GM10847 (cell line): ENCODE results near the gene RNF183.

Experiments used
- POLR2A ChIP-seq: IDR thresholded peaks from 2 replicates; pipeline ENCODE4 v1.6.1; 2011; ENCODE audit not compliant: insufficient read length; ENCODE audit errors: extremely low read depth

Gene RNF183

GRCh38 chr9:113298311-113298710 is 4.9 kb downstream of the RNF183 start:
- no peak for TF ChIP-seq POLR2A

- TF ChIP-seq POLR2A: no peak
Measured at GRCh38 chr9:113296796-113297558, 6.2 kb downstream of the RNF183 start.

- no peak for TF ChIP-seq POLR2A
Measured at GRCh38 chr9:113293285-113293878, 9.8 kb downstream of the RNF183 start.

GRCh38 chr9:113290052-113290607 is 13.0 kb downstream of the RNF183 start:
- no peak for TF ChIP-seq POLR2A

- no peak for TF ChIP-seq POLR2A
Measured at GRCh38 chr9:113289091-113289490, 14.1 kb downstream of the RNF183 start.

GRCh38 chr9:113281356-113281755 is 21.8 kb downstream of the RNF183 start:
- no peak for TF ChIP-seq POLR2A

- no peak for TF ChIP-seq POLR2A
Measured at GRCh38 chr9:113278840-113279239, 24.3 kb downstream of the RNF183 start.

- peak; percentile 94 for TF ChIP-seq POLR2A
Measured at GRCh38 chr9:113275157-113276131, 27.7 kb downstream of the RNF183 start, which contains the start of the genes CDC26 and PRPF4. Gene CDC26 (minus strand): TSS chr9:113275572. CDS start chr9:113272507, 3,065 bp downstream. Gene PRPF4 (plus strand): TSS chr9:113275658. CDS start chr9:113275744, 86 bp downstream.

GRCh38 chr9:113274474-113275156 is 28.6 kb downstream of the RNF183 start:
- TF ChIP-seq POLR2A: no peak

GRCh38 chr9:113269871-113270270 is 33.3 kb downstream of the RNF183 start:
- TF ChIP-seq POLR2A: no peak

GRCh38 chr9:113269355-113269754 is 33.8 kb downstream of the RNF183 start:
- no peak for TF ChIP-seq POLR2A

GRCh38 chr9:113267911-113268566 is 35.1 kb downstream of the RNF183 start:
- TF ChIP-seq POLR2A: no peak

GRCh38 chr9:113266174-113266573 is 37.0 kb downstream of the RNF183 start:
- no peak for TF ChIP-seq POLR2A
